GM12878 (cell line): ENCODE results near the gene SIK3.

ENCODE experiments used
- CBFB ChIP-seq: IDR thresholded peaks from 2 replicates; pipeline ENCODE4 v1.6.1; 2016; ENCODE audit warnings: antibody characterized with exemption, low read depth
- EP300 ChIP-seq, 2 experiments: fragments of 150-350 bp in 1 of 2; IDR thresholded peaks; 2 replicates each; pipeline ENCODE4 v1.6.1; 2011 to 2012; ENCODE audit warnings: low read depth in 2 of 2, low read length in 2 of 2, borderline replicate concordance in 1 of 2, improper control_type of control experiment in 1 of 2, inconsistent platforms in 1 of 2; ENCODE audit not compliant: control insufficient read depth in 1 of 2
- ETV6 ChIP-seq, 2 experiments: fragments of 450-650 bp in 1 of 2; IDR thresholded peaks in 1 of 2; conservative IDR thresholded peaks in 1 of 2; 2 replicates each; pipeline ENCODE4 v1.6.1; 2014; ENCODE audit warnings: antibody characterized with exemption in 1 of 2, borderline replicate concordance in 1 of 2, low read depth in 1 of 2, mild to moderate bottlenecking in 1 of 2, moderate library complexity in 1 of 2
- FOXK2 ChIP-seq: fragments of 450-650 bp; IDR thresholded peaks from 2 replicates; pipeline ENCODE4 v1.6.1; 2017; ENCODE audit warnings: mild to moderate bottlenecking, moderate library complexity
- FOXM1 ChIP-seq: IDR thresholded peaks from 2 replicates; pipeline ENCODE4 v1.6.1; 2012; ENCODE audit warnings: low read depth, mild to moderate bottlenecking, inconsistent platforms, low read length, moderate library complexity
- KDM1A ChIP-seq: fragments of 200-600 bp; sonication (generic); IDR thresholded peaks from 2 replicates; pipeline ENCODE4 v1.6.1; 2016; ENCODE audit warnings: borderline replicate concordance
- POLR2A ChIP-seq: IDR thresholded peaks from 2 replicates; pipeline ENCODE4 v1.6.1; 2011; ENCODE audit warnings: low read depth, mild to moderate bottlenecking, low read length
- POLR2AphosphoS5 ChIP-seq: IDR thresholded peaks from 2 replicates; pipeline ENCODE4 v1.6.1; 2011; ENCODE audit warnings: mild to moderate bottlenecking, low read length, inconsistent platforms
- SPI1 ChIP-seq: IDR thresholded peaks from 2 replicates; pipeline ENCODE4 v1.6.1; 2011; ENCODE audit warnings: low read depth, mild to moderate bottlenecking, low read length, moderate library complexity, borderline replicate concordance; ENCODE audit not compliant: insufficient read depth
- TF ChIP-seq, protein P1 (sequence below): IDR thresholded peaks from 2 replicates; pipeline ENCODE4 v1.6.1; 2012; ENCODE audit warnings: mild to moderate bottlenecking, low read depth, low read length
- TF ChIP-seq, protein P2 (sequence below), 3 experiments: IDR thresholded peaks in 2 of 3; conservative IDR thresholded peaks in 1 of 3; 2 replicates each; pipeline ENCODE4 v1.5.1; 2011; ENCODE audit warnings: low read depth in 3 of 3, low read length in 3 of 3, mild to moderate bottlenecking in 3 of 3, control low read depth in 2 of 3, moderate library complexity in 2 of 3, inconsistent platforms in 1 of 3, mixed read lengths in 1 of 3; ENCODE audit not compliant: control insufficient read depth in 2 of 3, insufficient read depth in 1 of 3; ENCODE audit errors: extremely low read depth in 1 of 3
- TF ChIP-seq, protein P3 (sequence below): IDR thresholded peaks from 2 replicates; pipeline ENCODE4 v1.6.1; 2012; ENCODE audit warnings: low read depth, low read length, improper control_type of control experiment
- TF ChIP-seq, protein P4 (sequence below): IDR thresholded peaks from 2 replicates; pipeline ENCODE4 v1.6.1; 2012; ENCODE audit warnings: low read length, inconsistent platforms

DNA sequence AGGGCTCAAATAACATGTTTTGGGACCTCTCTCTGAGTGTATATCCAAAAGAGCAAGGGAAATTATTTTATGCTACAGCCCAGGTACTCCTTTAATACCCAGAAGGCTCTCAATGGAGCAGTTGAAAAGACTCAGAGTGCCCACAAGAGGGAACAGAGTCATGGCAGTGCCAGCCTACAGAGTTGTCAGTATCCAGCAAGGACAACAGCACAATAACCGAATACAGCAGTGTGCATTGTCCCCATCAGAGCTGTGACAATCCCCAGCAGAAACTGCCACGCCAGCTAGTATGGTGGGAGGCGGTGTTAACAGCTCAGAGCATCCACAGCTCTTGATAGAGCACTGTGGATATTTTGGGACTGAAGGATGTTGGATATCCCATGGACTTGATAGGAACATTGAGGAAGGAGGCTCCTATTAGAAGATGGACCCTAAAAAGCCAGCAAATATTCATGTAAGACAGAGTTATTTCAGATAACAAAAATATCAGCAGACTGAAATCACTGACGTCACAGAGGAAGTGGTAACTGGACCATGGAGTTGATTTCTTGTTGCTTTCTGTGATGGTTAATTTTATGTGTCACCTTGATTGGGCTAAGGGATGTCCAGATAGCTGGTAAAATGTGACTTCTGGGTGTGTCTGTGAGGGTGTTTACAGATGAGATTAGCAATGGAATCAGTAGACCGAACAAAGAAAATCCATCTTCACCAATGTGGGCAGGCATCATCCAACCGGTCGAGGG, 28.2 kb upstream of the SIK3 start:
- no peak for TF ChIP-seq FOXM1
- no peak for TF ChIP-seq EP300 (IDR thresholded peaks at IDR 0.05; ENCODE audit: borderline replicate concordance in 1 of 2, control insufficient read depth in 1 of 2, low read depth in 2 of 2, low read length in 2 of 2)
- no peak for TF ChIP-seq POLR2A
- TF ChIP-seq CBFB = no peak
- TF ChIP-seq, protein P1, sequence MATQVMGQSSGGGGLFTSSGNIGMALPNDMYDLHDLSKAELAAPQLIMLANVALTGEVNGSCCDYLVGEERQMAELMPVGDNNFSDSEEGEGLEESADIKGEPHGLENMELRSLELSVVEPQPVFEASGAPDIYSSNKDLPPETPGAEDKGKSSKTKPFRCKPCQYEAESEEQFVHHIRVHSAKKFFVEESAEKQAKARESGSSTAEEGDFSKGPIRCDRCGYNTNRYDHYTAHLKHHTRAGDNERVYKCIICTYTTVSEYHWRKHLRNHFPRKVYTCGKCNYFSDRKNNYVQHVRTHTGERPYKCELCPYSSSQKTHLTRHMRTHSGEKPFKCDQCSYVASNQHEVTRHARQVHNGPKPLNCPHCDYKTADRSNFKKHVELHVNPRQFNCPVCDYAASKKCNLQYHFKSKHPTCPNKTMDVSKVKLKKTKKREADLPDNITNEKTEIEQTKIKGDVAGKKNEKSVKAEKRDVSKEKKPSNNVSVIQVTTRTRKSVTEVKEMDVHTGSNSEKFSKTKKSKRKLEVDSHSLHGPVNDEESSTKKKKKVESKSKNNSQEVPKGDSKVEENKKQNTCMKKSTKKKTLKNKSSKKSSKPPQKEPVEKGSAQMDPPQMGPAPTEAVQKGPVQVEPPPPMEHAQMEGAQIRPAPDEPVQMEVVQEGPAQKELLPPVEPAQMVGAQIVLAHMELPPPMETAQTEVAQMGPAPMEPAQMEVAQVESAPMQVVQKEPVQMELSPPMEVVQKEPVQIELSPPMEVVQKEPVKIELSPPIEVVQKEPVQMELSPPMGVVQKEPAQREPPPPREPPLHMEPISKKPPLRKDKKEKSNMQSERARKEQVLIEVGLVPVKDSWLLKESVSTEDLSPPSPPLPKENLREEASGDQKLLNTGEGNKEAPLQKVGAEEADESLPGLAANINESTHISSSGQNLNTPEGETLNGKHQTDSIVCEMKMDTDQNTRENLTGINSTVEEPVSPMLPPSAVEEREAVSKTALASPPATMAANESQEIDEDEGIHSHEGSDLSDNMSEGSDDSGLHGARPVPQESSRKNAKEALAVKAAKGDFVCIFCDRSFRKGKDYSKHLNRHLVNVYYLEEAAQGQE = no peak
- no peak for TF ChIP-seq POLR2AphosphoS5
- TF ChIP-seq FOXK2 = no peak
- no peak for TF ChIP-seq SPI1
- TF ChIP-seq, protein P2, sequence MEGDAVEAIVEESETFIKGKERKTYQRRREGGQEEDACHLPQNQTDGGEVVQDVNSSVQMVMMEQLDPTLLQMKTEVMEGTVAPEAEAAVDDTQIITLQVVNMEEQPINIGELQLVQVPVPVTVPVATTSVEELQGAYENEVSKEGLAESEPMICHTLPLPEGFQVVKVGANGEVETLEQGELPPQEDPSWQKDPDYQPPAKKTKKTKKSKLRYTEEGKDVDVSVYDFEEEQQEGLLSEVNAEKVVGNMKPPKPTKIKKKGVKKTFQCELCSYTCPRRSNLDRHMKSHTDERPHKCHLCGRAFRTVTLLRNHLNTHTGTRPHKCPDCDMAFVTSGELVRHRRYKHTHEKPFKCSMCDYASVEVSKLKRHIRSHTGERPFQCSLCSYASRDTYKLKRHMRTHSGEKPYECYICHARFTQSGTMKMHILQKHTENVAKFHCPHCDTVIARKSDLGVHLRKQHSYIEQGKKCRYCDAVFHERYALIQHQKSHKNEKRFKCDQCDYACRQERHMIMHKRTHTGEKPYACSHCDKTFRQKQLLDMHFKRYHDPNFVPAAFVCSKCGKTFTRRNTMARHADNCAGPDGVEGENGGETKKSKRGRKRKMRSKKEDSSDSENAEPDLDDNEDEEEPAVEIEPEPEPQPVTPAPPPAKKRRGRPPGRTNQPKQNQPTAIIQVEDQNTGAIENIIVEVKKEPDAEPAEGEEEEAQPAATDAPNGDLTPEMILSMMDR (IDR thresholded peaks at IDR 0.05 in 2 of 3, conservative IDR thresholded peaks at IDR 0.05 in 1 of 3; ENCODE audit: control insufficient read depth in 2 of 3, extremely low read depth in 1 of 3, insufficient read depth in 1 of 3, low read depth in 3 of 3, low read length in 3 of 3) = no peak
- no peak for TF ChIP-seq ETV6 (conservative IDR thresholded peaks at IDR 0.05 in 1 of 2, IDR thresholded peaks at IDR 0.05 in 1 of 2; ENCODE audit: borderline replicate concordance in 1 of 2, low read depth in 1 of 2)
- TF ChIP-seq, protein P3, sequence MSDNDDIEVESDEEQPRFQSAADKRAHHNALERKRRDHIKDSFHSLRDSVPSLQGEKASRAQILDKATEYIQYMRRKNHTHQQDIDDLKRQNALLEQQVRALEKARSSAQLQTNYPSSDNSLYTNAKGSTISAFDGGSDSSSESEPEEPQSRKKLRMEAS = no peak
- no peak for TF ChIP-seq KDM1A
- TF ChIP-seq, protein P4, sequence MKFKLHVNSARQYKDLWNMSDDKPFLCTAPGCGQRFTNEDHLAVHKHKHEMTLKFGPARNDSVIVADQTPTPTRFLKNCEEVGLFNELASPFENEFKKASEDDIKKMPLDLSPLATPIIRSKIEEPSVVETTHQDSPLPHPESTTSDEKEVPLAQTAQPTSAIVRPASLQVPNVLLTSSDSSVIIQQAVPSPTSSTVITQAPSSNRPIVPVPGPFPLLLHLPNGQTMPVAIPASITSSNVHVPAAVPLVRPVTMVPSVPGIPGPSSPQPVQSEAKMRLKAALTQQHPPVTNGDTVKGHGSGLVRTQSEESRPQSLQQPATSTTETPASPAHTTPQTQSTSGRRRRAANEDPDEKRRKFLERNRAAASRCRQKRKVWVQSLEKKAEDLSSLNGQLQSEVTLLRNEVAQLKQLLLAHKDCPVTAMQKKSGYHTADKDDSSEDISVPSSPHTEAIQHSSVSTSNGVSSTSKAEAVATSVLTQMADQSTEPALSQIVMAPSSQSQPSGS = no peak
